HG03103 (cell line): ENCODE measurements around the gene GAD1.
A peak's percentile ranks its signal among the peaks of the same experiment; 100 is the strongest.

ENCODE experiments used
- ATAC-seq: cut with Tn5 transposase; IDR thresholded peaks from one replicate; pipeline ENCODE4 v1.9.1; 2021; ENCODE audit warnings: low read depth; ENCODE audit not compliant: unreplicated experiment

GAD1 gene

DNA sequence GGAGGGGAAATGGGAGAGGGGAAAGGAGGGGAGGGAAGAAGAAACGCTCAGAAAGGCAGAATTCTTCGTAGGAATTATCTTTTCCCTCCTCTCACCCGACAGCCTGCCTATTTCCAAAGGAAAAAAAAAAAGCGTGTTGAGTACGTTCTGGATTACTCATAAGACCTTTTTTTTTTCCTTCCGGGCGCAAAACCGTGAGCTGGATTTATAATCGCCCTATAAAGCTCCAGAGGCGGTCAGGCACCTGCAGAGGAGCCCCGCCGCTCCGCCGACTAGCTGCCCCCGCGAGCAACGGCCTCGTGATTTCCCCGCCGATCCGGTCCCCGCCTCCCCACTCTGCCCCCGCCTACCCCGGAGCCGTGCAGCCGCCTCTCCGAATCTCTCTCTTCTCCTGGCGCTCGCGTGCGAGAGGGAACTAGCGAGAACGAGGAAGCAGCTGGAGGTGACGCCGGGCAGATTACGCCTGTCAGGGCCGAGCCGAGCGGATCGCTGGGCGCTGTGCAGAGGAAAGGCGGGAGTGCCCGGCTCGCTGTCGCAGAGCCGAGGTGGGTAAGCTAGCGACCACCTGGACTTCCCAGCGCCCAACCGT, at the start of gene GAD1:
TSS of gene GAD1 (plus strand) at position 384 of the 589 bp plus-strand sequence. CDS start 1,705 bp downstream, outside the sequence.
- ATAC-seq: no peak

DNA sequence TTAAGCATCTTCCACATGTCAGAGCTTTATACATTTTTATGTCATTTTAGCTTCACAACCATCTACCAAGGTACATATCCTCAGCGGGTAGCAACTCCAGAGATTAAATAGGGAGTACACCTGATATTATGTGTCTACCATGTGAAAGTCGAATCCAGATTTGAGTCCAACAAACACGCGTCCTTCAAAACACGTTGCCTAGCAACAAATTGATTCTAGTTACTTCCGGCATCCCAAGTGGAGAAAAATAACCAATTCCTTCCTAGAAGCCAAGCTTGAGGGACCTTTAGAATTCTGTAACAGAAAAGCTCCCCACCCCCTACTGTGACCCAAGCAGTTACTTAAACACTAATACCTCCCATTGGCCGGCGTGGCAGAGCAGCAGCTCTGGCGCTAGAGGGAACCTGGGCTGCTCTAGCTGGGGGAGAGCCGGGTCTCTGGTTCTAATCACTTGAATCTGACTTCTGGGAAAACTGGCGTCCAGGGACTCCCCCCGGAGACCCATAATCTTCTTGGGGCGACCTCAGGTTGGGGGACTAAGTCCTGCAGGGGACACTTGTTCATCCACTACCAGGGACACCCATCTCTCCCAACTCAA, 46.6 kb upstream of the GAD1 start, which contains the start of gene ERICH2:
TSS of gene ERICH2 (plus strand) at position 371 of the 598 bp plus-strand sequence. CDS start 304 bp downstream, outside the sequence.
- peak; percentile 46 for ATAC-seq

- peak; percentile 75 for ATAC-seq
Measured at GRCh38 chr2:170770606-170771420, 45.9 kb upstream of the GAD1 start.

- ATAC-seq: no peak
Measured at GRCh38 chr2:170771421-170771937, 45.2 kb upstream of the GAD1 start.

- ATAC-seq: no peak
Measured at GRCh38 chr2:170772295-170772694, 44.4 kb upstream of the GAD1 start.

- no peak for ATAC-seq
Measured at GRCh38 chr2:170774074-170774473, 42.6 kb upstream of the GAD1 start.

- ATAC-seq: no peak
Measured at GRCh38 chr2:170778900-170779299, 37.8 kb upstream of the GAD1 start.

DNA sequence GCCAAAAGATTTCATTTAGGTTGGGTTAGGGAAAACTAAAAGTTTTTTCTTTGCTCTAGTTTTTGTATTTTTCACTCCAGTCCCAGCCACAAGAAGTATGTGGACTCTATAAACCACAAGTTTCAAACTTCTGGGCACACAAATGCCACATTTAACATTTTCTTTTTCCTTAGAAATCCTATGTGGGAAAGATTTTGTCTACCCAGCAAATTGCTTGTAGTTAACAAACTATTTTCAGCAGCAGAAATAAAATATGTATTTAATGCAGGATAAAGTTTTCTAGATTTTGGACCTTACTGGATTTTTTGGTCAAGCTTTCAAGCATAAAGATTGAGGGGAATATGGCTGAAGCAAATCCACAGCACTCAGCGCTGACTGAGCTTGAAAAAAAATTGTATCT, 37.4 kb upstream of the GAD1 start:
- ATAC-seq: no peak

DNA sequence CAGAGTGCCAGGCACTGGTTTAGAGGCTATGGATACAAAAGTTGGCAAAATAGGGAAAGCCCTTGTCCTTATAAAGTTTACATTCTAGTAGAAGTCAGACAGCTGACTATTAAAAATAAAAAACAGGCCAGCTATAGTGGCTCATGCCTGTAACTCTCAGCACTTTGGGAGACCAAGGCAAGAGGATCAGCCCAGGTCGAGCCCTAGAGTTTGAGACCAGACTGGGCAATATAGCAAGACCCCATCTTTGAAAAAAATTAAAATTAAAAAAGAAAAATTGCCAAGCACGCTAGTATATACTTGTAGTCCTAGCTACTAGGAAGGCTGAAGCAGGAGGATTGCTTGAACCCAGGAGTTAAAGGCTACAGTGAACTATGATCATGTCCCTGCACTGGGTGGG, 34.0 kb upstream of the GAD1 start:
- no peak for ATAC-seq

DNA sequence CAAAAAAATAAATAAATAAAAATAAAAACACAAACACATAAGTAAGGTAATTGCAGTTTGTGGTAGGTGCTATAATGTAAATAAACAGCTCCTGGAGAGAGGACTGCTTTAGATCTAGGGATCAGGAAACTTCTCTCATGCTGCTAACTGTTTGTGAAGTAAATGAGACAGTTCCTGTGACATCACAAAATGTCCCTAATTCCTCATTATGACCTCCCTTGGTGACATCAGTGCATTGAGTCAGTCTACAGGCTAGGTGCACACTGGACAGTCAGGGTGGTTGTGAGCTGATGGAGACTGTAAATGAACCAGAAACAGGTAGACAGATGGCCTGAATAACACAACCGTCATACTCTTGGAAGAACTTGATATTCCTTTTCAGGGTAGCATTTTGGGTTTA, 33.1 kb upstream of the GAD1 start:
- ATAC-seq: no peak

- no peak for ATAC-seq
Measured at GRCh38 chr2:170798996-170799395, 17.7 kb upstream of the GAD1 start.

- no peak for ATAC-seq
Measured at GRCh38 chr2:170806548-170806947, 10.1 kb upstream of the GAD1 start.

DNA sequence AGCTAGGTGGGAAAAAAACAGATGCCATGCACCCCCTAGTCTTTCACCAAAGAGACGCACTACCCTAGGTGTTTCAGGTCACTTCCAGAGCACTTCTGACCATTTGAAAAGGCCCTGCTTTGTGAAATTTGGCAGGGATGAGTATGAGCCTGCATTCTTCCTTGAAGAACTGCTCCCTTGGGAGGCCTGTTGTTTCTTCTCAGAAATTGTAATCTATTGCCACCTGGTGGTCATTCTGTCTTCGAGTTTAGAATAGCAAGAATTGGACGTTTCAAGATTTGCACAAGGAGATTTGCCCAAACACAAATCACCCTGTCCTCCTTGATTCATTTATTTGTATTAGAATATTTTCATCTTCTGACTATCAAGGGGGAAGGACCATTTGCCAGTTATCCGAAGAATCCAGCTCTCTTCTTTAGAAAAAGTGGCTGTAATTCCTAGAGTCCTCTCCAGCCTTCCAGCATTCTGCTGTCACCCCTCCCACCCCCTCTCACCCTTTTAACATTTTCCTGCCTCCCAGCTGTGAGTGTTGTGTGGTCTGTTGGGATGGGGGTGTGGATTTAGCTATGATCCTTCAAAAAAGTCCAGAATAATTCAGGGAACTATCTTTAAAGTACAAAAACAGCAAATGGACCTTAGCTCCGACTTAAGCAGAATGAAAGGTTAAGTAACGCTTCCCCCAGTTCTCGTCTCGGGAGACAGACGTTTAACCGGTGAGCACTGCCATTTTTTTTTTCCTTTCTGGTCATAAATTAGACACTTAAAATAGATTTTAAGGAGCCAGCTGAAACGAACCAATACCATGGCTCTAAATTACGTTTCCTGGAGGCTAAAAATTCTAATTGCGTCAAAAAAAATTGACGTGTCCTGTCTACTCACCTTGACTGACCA, 3.7 kb upstream of the GAD1 start:
- ATAC-seq: no peak

- ATAC-seq: no peak
Measured at GRCh38 chr2:170813611-170814532, 2.8 kb upstream of the GAD1 start.

DNA sequence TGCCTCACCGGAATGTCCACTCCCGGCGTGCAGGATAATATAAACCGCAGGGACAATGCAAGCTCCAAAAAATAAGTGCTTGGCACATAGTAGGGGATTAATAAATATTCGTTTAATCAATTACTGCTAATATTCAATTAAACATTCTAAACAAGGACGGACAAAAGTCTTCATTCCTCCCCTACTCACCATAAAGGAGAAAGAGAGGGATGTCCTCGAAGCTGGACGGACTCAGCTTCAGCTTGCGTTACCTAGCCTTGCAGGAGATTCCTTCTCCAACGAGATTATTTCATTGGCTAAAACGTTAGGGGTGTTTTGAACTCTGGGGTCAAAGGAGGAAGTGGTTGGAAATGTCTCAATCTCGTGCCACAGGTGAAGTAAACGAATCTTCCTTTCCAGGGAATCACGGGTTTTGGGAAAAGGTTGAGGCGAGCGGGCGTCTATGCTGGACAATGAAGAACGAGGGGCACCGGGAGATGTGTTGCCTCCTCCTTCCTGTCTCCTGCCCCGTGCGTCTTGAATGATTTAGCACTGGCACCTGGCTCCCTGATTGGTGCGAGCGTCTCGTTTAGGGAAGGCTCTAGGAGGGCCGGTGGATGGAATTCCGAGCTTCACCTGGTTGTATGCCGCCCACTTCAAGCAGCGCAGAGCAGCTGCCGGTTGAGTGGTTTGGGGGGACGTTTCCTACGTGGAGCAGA, 2.0 kb upstream of the GAD1 start:
- ATAC-seq: no peak

DNA sequence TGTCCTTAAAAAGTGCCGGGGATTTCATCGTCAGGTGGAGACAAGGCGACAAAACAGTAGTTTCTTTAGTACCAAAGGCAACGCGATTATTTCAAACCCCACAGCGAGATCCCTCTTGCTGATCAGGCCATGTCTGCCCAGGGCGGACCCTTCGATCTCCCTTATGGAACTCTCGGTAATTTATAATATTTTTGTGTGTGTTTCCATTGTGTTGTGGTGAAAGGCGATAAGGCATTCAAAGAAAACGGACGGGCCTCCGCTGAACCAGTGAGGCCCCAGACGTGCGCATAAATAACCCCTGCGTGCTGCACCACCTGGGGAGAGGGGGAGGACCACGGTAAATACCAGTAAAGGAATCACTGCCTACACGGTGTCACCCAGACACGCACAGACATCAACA, 1.4 kb upstream of the GAD1 start:
- no peak for ATAC-seq

- no peak for ATAC-seq
Measured at GRCh38 chr2:170815746-170816503, 762 bp upstream of the GAD1 start.
